Karpas-422 (cell line): Measurements from ENCODE around the gene XYLT1. TPM values are rescaled to one million over a fixed set of nuclear protein-coding genes. Genes with fewer than 3 reads are reported as not detected.
"Not testable (repeated sequence)": the region's sequence is repeated elsewhere in the genome, so short reads cannot be mapped to it uniquely, and the experiment has no call there.

Experiments used
- DNase-seq: peaks from one replicate; pipeline ENCODE4 v3.0.0-alpha.2; 2015
- H2AFZ ChIP-seq: fragments of 200-600 bp; sonication (generic); 2 replicates; pipeline ENCODE4 v1.6.1; 2014; ENCODE audit warnings: antibody characterized with exemption, low read length, mixed read lengths
- H3K27ac ChIP-seq: fragments of 200-600 bp; sonication (generic); 2 replicates; pipeline ENCODE4 v1.5.1; 2014; ENCODE audit warnings: mild to moderate bottlenecking, low read length, moderate library complexity
- H3K27me3 ChIP-seq: fragments of 200-600 bp; sonication (generic); 2 replicates; pipeline ENCODE4 v1.6.1; 2014; ENCODE audit warnings: low read length, mixed read lengths
- H3K36me3 ChIP-seq: fragments of 200-600 bp; sonication (generic); 2 replicates; pipeline ENCODE4 v1.6.1; 2014; ENCODE audit warnings: low read length, mixed read lengths; ENCODE audit not compliant: insufficient read depth
- H3K4me1 ChIP-seq: fragments of 200-600 bp; sonication (generic); 2 replicates; pipeline ENCODE4 v1.6.1; 2014; ENCODE audit warnings: mild to moderate bottlenecking, low read length, mixed read lengths
- H3K4me2 ChIP-seq: fragments of 200-600 bp; sonication (generic); 2 replicates; pipeline ENCODE4 v1.6.1; 2014; ENCODE audit warnings: low read length, low read depth, mild to moderate bottlenecking; ENCODE audit not compliant: poor library complexity, severe bottlenecking
- H3K4me3 ChIP-seq: fragments of 200-600 bp; sonication (generic); 2 replicates; pipeline ENCODE4 v1.5.1; 2014; ENCODE audit warnings: mild to moderate bottlenecking, antibody characterized with exemption, low read length, mixed read lengths
- H3K79me2 ChIP-seq: fragments of 200-600 bp; sonication (generic); 2 replicates; pipeline ENCODE4 v1.6.1; 2014; ENCODE audit warnings: mild to moderate bottlenecking, low read length, mixed read lengths
- H3K9ac ChIP-seq: fragments of 200-600 bp; sonication (generic); 2 replicates; pipeline ENCODE4 v1.6.0; 2014; ENCODE audit warnings: low read length
- H3K9me2 ChIP-seq: fragments of 200-600 bp; sonication (generic), shearing (Covaris generic); replicated peaks from 2 replicates; pipeline ENCODE4 v1.6.0; 2014; ENCODE audit warnings: mild to moderate bottlenecking, low read length, moderate library complexity; ENCODE audit not compliant: insufficient read depth
- H3K9me3 ChIP-seq: fragments of 300-700, 200-600 bp; sonication (generic); 2 replicates; pipeline ENCODE4 v1.6.1; 2014; ENCODE audit warnings: low read length, mixed read lengths
- H4K20me1 ChIP-seq: fragments of 200-600 bp; sonication (generic); 2 replicates; pipeline ENCODE4 v1.6.1; 2014; ENCODE audit warnings: mild to moderate bottlenecking, antibody characterized with exemption, low read length, low read depth; ENCODE audit not compliant: insufficient read depth
- total RNA-seq: library from RNA; depleted of rRNA; stranded (reverse); fragments of >200 nt; shearing (Covaris generic); gene quantifications from 2 replicates; pipeline ENCODE4 v1.2.3, GENCODE V29; 2014; ENCODE audit warnings: low replicate concordance

Gene XYLT1
- total RNA-seq, 1 experiment from 2014 or later = 11.8 TPM

- H3K4me1 ChIP-seq = no peaks in the 10 kb centered on the region
- no peaks in the 10 kb centered on the region for H3K9me2 ChIP-seq
- no peaks in the 10 kb centered on the region for H3K36me3 ChIP-seq
- H3K9ac ChIP-seq = no peak overlapping the region
- peaks cover 4% of the 10 kb centered on the region; the same call in 1 of the 2 replicates for H4K20me1 ChIP-seq
- no peaks in the 10 kb centered on the region for H3K27me3 ChIP-seq
- DNase-seq = no peak
- no peak overlapping the region for H2AFZ ChIP-seq
- no peaks in the 10 kb centered on the region for H3K79me2 ChIP-seq
- no peaks in the 10 kb centered on the region for H3K9me3 ChIP-seq
- H3K4me2 ChIP-seq = no peak overlapping the region
- H3K27ac ChIP-seq = no peak overlapping the region
- no peak overlapping the region for H3K4me3 ChIP-seq
These were observed 134.2 kb downstream of the XYLT1 start for GRCh38 chr16:17336530-17336900.

- Histone ChIP-seq H3K9me3 (no peaks in the 10 kb centered on the region), H3K4me1 (no peaks in the 10 kb centered on the region), H3K9me2 (no peaks in the 10 kb centered on the region), H3K4me2 (no peak overlapping the region), H3K27ac (no peak overlapping the region), H3K36me3 (no peaks in the 10 kb centered on the region), H3K79me2 (no peaks in the 10 kb centered on the region), H3K9ac (no peak overlapping the region), H2AFZ (no peak overlapping the region), H4K20me1 (0 out of 2 replicates have a peak, but pooled peaks cover 4% of the 10 kb centered on the region), H3K4me3 (no peak overlapping the region), H3K27me3 (no peaks in the 10 kb centered on the region)
- no peak for DNase-seq
These were observed 134.8 kb downstream of the XYLT1 start for GRCh38 chr16:17335826-17336529.

DNA sequence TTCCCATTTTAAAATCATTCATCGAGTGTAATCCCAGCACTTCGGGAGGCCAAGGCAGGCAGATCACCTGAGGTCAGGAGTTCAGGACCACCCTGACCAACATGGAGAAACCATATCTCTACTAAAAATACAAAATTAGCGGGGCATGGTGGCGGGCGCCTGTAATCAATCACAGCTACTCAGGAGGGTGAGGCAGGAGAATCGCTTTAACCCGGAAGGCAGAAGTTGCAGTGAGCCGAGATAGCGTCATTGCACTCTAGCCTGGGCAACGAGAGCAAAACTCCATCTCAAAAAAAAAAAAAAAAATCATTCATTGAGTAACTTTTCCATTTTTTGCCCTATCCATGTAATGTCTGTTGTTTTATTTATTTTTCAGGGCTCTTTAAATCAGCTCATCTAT is 135.4 kb downstream of the XYLT1 start:
- H3K79me2 ChIP-seq, H3K4me3 ChIP-seq, H3K27me3 ChIP-seq, H3K9me3 ChIP-seq, H3K27ac ChIP-seq, H3K9ac ChIP-seq, H3K9me2 ChIP-seq, H3K36me3 ChIP-seq, DNase-seq, H3K4me2 ChIP-seq, H2AFZ ChIP-seq, H4K20me1 ChIP-seq, H3K4me1 ChIP-seq: not testable (repeated sequence)

DNA sequence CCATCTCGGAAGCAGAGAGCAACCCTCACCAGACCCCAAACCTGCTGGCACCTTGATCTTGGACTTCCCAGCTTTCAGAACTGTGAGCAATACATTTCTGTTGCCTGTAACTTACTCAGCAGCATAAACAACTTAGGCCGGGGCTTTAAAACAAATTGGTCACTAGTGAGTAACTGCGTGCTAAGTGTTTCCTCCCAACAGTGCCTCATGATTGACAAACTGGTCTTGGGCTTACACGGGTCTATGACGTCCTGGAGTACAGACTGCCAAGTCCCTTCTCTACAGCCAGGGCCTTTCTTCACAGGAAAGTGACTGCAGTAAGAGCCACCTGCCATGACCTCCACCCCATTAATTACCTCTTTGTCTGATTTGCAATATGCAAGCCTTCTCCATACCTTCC is 136.7 kb downstream of the XYLT1 start:
- Histone ChIP-seq H3K4me2 (no peak overlapping the region), H4K20me1 (0 out of 2 replicates have a peak, but pooled peaks cover 9% of the 10 kb centered on the region), H2AFZ (no peak overlapping the region), H3K4me1 (no peaks in the 10 kb centered on the region), H3K9me3 (no peaks in the 10 kb centered on the region), H3K79me2 (no peaks in the 10 kb centered on the region), H3K9me2 (no peaks in the 10 kb centered on the region), H3K4me3 (no peak overlapping the region), H3K27me3 (no peaks in the 10 kb centered on the region), H3K36me3 (no peaks in the 10 kb centered on the region), H3K27ac (no peak overlapping the region), H3K9ac (no peak overlapping the region)
- DNase-seq = no peak

DNA sequence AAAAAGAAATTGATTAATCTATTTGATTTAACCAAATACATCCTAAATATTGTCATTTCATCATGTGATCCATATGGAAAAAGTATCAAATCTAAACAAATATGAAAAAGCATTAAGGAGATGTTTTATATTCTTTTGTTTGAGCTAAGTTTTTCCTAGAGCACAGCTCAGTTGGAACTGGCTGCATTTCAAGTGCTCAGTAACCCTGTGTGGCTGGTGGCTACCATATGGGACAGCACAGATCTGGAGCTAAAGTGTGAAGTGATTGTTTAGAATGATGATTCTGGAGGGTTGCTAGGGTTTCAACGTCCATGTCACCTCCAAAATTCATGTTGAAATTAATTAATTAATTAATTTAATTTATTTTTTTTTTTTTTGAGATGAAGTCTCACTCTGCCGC is 137.5 kb downstream of the XYLT1 start:
- H3K79me2 ChIP-seq = no peaks in the 10 kb centered on the region
- H3K9me3 ChIP-seq = no peaks in the 10 kb centered on the region
- H3K4me3 ChIP-seq = no peak overlapping the region
- no peaks in the 10 kb centered on the region for H3K27me3 ChIP-seq
- H3K4me2 ChIP-seq = no peak overlapping the region
- H3K27ac ChIP-seq = no peak overlapping the region
- no peaks in the 10 kb centered on the region for H3K4me1 ChIP-seq
- no peaks in the 10 kb centered on the region for H3K9me2 ChIP-seq
- H3K9ac ChIP-seq = no peak overlapping the region
- H4K20me1 ChIP-seq = 0 out of 2 replicates have a peak, but pooled peaks cover 5% of the 10 kb centered on the region
- no peaks in the 10 kb centered on the region for H3K36me3 ChIP-seq
- H2AFZ ChIP-seq = no peak overlapping the region
- no peak for DNase-seq

- H2AFZ ChIP-seq = no peak overlapping the region
- H3K4me3 ChIP-seq = no peak overlapping the region
- no peaks in the 10 kb centered on the region for H3K79me2 ChIP-seq
- no peak for DNase-seq
- H3K4me1 ChIP-seq = no peaks in the 10 kb centered on the region
- H3K9me2 ChIP-seq = no peaks in the 10 kb centered on the region
- no peak overlapping the region for H3K9ac ChIP-seq
- H3K27ac ChIP-seq = no peak overlapping the region
- no peaks in the 10 kb centered on the region for H3K9me3 ChIP-seq
- 0 out of 2 replicates have a peak, but pooled peaks cover 8% of the 10 kb centered on the region for H4K20me1 ChIP-seq
- no peak overlapping the region for H3K4me2 ChIP-seq
- H3K36me3 ChIP-seq = no peaks in the 10 kb centered on the region
- no peaks in the 10 kb centered on the region for H3K27me3 ChIP-seq
These were observed 138.8 kb downstream of the XYLT1 start for GRCh38 chr16:17331991-17332390.

GRCh38 chr16:17331071-17331607 is 139.6 kb downstream of the XYLT1 start:
- H3K9me2 ChIP-seq = no peaks in the 10 kb centered on the region
- no peak overlapping the region for H2AFZ ChIP-seq
- H3K9ac ChIP-seq = no peak overlapping the region
- H3K27me3 ChIP-seq = no peaks in the 10 kb centered on the region
- DNase-seq = no peak
- H3K9me3 ChIP-seq = no peaks in the 10 kb centered on the region
- no peaks in the 10 kb centered on the region for H3K4me1 ChIP-seq
- H4K20me1 ChIP-seq = peaks cover 10% of the 10 kb centered on the region; the same call in 1 of the 2 replicates
- H3K36me3 ChIP-seq = no peaks in the 10 kb centered on the region
- no peak overlapping the region for H3K4me2 ChIP-seq
- H3K4me3 ChIP-seq = no peak overlapping the region
- no peak overlapping the region for H3K27ac ChIP-seq
- no peaks in the 10 kb centered on the region for H3K79me2 ChIP-seq

GRCh38 chr16:17330044-17330443 is 140.7 kb downstream of the XYLT1 start:
- H3K9me2 ChIP-seq = no peaks in the 10 kb centered on the region
- H3K27ac ChIP-seq = no peak overlapping the region
- DNase-seq = no peak
- no peak overlapping the region for H3K4me2 ChIP-seq
- H3K36me3 ChIP-seq = no peaks in the 10 kb centered on the region
- no peaks in the 10 kb centered on the region for H3K4me1 ChIP-seq
- H3K27me3 ChIP-seq = no peaks in the 10 kb centered on the region
- H3K4me3 ChIP-seq = no peak overlapping the region
- no peak overlapping the region for H2AFZ ChIP-seq
- H4K20me1 ChIP-seq = peaks cover 14% of the 10 kb centered on the region; the same call in 1 of the 2 replicates
- no peak overlapping the region for H3K9ac ChIP-seq
- H3K9me3 ChIP-seq = no peaks in the 10 kb centered on the region
- H3K79me2 ChIP-seq = no peaks in the 10 kb centered on the region
